Thyroid gland (tissue), 4 donors: ENCODE results near the gene NCBP2L.

ENCODE experiments used
- POLR2A ChIP-seq, 2 donors: fragments of 450-650 bp; IDR thresholded peaks; one replicate each; pipeline ENCODE4 v1.6.1; 2017; ENCODE audit warnings: antibody characterized with exemption in 2 of 2, mild to moderate bottlenecking in 2 of 2, moderate library complexity in 1 of 2
- TF ChIP-seq, protein P1 (sequence below), 6 experiments: fragments of 200-600 bp in 3 of 6; fragments of 450-650 bp in 3 of 6; sonication (generic) in 3 of 6; IDR thresholded peaks; one replicate each; pipeline ENCODE4 v1.5.1; 2016 to 2019; ENCODE audit warnings: antibody characterized with exemption in 6 of 6, mild to moderate bottlenecking in 2 of 6, inconsistent platforms in 1 of 6, moderate library complexity in 1 of 6

DNA sequence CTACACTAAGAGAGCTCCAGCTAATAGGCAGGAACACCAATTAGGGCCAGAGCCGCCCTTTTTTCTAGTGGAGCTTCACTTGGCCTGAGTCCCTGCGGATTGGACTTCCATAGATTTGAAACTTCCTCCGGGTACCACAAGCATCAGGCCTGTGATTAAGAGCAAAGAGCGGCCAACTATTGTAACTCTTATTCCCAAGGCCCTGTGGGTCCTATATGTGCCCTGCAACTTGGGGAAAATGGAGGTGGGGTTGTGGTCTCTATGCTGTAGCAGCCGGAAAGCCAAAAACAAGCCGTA is at the start of gene NCBP2L:
- TF ChIP-seq POLR2A (IDR thresholded peaks at IDR 0.05), result no peak
- TF ChIP-seq, protein P1, sequence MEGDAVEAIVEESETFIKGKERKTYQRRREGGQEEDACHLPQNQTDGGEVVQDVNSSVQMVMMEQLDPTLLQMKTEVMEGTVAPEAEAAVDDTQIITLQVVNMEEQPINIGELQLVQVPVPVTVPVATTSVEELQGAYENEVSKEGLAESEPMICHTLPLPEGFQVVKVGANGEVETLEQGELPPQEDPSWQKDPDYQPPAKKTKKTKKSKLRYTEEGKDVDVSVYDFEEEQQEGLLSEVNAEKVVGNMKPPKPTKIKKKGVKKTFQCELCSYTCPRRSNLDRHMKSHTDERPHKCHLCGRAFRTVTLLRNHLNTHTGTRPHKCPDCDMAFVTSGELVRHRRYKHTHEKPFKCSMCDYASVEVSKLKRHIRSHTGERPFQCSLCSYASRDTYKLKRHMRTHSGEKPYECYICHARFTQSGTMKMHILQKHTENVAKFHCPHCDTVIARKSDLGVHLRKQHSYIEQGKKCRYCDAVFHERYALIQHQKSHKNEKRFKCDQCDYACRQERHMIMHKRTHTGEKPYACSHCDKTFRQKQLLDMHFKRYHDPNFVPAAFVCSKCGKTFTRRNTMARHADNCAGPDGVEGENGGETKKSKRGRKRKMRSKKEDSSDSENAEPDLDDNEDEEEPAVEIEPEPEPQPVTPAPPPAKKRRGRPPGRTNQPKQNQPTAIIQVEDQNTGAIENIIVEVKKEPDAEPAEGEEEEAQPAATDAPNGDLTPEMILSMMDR (IDR thresholded peaks at IDR 0.05), result no peak
